Liver (tissue), 9 donors: Measurements from ENCODE around the gene TANGO6. TPM values are rescaled to one million over a fixed set of nuclear protein-coding genes. Genes with fewer than 3 reads are reported as not detected.
A peak's percentile ranks its signal among the peaks of the same experiment; 100 is the strongest.

Source experiments
- DNase-seq: peaks from one replicate; pipeline ENCODE4 v3.0.0-alpha.2; 2017; ENCODE audit warnings: low spot score
- H3K27ac ChIP-seq, 2 donors: one replicate each; pipeline ENCODE4 v1.7.0; 2013; ENCODE audit warnings: inconsistent platforms in 2 of 2, low read length in 2 of 2, control low read depth in 1 of 2, low read depth in 1 of 2, mild to moderate bottlenecking in 1 of 2
- H3K27me3 ChIP-seq, 4 donors: one replicate each; pipeline versions ENCODE4 v1.6.1 to v1.7.0; 2013; ENCODE audit warnings: low read length in 3 of 4, inconsistent platforms in 1 of 4, mild to moderate bottlenecking in 1 of 4, moderate library complexity in 1 of 4; ENCODE audit not compliant: control insufficient read depth in 4 of 4, insufficient read depth in 4 of 4
- H3K36me3 ChIP-seq, 4 donors: one replicate each; pipeline versions ENCODE4 v1.6.1 to v1.7.0; 2013; ENCODE audit warnings: low read length in 3 of 4, mild to moderate bottlenecking in 3 of 4, low read depth in 1 of 4, moderate library complexity in 1 of 4; ENCODE audit not compliant: control insufficient read depth in 4 of 4, insufficient read depth in 3 of 4
- H3K4me1 ChIP-seq, 4 donors: one replicate each; pipeline versions ENCODE4 v1.6.1 to v1.7.0; 2013; ENCODE audit warnings: low read length in 3 of 4, mild to moderate bottlenecking in 3 of 4, moderate library complexity in 1 of 4; ENCODE audit not compliant: control insufficient read depth in 4 of 4, insufficient read depth in 4 of 4
- H3K4me3 ChIP-seq, 3 donors: one replicate each; pipeline versions ENCODE4 v1.6.1 to v1.7.0; 2013; ENCODE audit warnings: low read length in 3 of 3, control low read depth in 1 of 3, low read depth in 1 of 3, mild to moderate bottlenecking in 1 of 3
- H3K9ac ChIP-seq, 2 donors: one replicate each; pipeline ENCODE4 v1.7.0; 2013; ENCODE audit warnings: low read length in 2 of 2, mild to moderate bottlenecking in 2 of 2, moderate library complexity in 2 of 2, control low read depth in 1 of 2, low read depth in 1 of 2
- H3K9me3 ChIP-seq, 4 donors: one replicate each; pipeline versions ENCODE4 v1.6.1 to v1.7.0; 2013; ENCODE audit warnings: low read length in 3 of 4; ENCODE audit not compliant: control insufficient read depth in 4 of 4
- ATF3 ChIP-seq: IDR thresholded peaks from 2 replicates; pipeline ENCODE4 v1.6.1; 2016; ENCODE audit warnings: antibody characterized with exemption
- CTCF ChIP-seq: fragments of 150-350 bp; IDR thresholded peaks from 2 replicates; pipeline ENCODE4 v1.5.1; 2017; ENCODE audit warnings: improper control_type of control experiment, low read depth, low read length; ENCODE audit not compliant: missing input control
- EGR1 ChIP-seq, 2 donors: IDR thresholded peaks; 2 replicates each; pipeline ENCODE4 v1.6.1; 2016 to 2018; ENCODE audit warnings: antibody characterized with exemption in 2 of 2, low read depth in 2 of 2
- FOXA1 ChIP-seq: IDR thresholded peaks from 2 replicates; pipeline ENCODE4 v1.6.1; 2016; ENCODE audit warnings: antibody characterized with exemption
- FOXA2 ChIP-seq: IDR thresholded peaks from 2 replicates; pipeline ENCODE4 v1.6.1; 2016; ENCODE audit warnings: antibody characterized with exemption
- GABPA ChIP-seq, 2 donors: IDR thresholded peaks in 1 of 2; conservative IDR thresholded peaks in 1 of 2; 2 replicates each; pipeline ENCODE4 v1.6.1; 2016; ENCODE audit warnings: antibody characterized with exemption in 2 of 2, mild to moderate bottlenecking in 1 of 2, moderate library complexity in 1 of 2
- HNF4A ChIP-seq, 2 donors: conservative IDR thresholded peaks; 2 replicates each; pipeline ENCODE4 v1.6.1; 2016; ENCODE audit warnings: antibody characterized with exemption in 2 of 2, mild to moderate bottlenecking in 2 of 2
- HNF4G ChIP-seq: IDR thresholded peaks from 2 replicates; pipeline ENCODE4 v1.6.1; 2016; ENCODE audit warnings: antibody characterized with exemption
- JUND ChIP-seq, 2 donors: IDR thresholded peaks; 2 replicates each; pipeline ENCODE4 v1.6.1; 2016; ENCODE audit warnings: antibody characterized with exemption in 2 of 2
- MAX ChIP-seq: IDR thresholded peaks from 2 replicates; pipeline ENCODE4 v1.6.1; 2016; ENCODE audit warnings: antibody characterized with exemption
- NR2F2 ChIP-seq: IDR thresholded peaks from 2 replicates; pipeline ENCODE4 v1.6.1; 2016; ENCODE audit warnings: antibody characterized with exemption
- RAD21 ChIP-seq, 2 donors: IDR thresholded peaks; 2 replicates each; pipeline ENCODE4 v1.6.1; 2016; ENCODE audit warnings: antibody characterized with exemption in 2 of 2, mild to moderate bottlenecking in 2 of 2
- REST ChIP-seq: IDR thresholded peaks from 2 replicates; pipeline ENCODE4 v1.6.1; 2016; ENCODE audit warnings: antibody characterized with exemption, mild to moderate bottlenecking
- RXRA ChIP-seq, 2 donors: IDR thresholded peaks; 2 replicates each; pipeline ENCODE4 v1.6.1; 2017 to 2018; ENCODE audit warnings: antibody characterized with exemption in 2 of 2, mild to moderate bottlenecking in 1 of 2
- SP1 ChIP-seq: IDR thresholded peaks from 2 replicates; pipeline ENCODE4 v1.6.1; 2018; ENCODE audit warnings: antibody characterized with exemption, mild to moderate bottlenecking
- TAF1 ChIP-seq: conservative IDR thresholded peaks from 2 replicates; pipeline ENCODE4 v1.6.1; 2016; ENCODE audit warnings: antibody characterized with exemption, mild to moderate bottlenecking
- YY1 ChIP-seq: IDR thresholded peaks from 2 replicates; pipeline ENCODE4 v1.6.1; 2016; ENCODE audit warnings: antibody characterized with exemption, mild to moderate bottlenecking
- ZBTB33 ChIP-seq: IDR thresholded peaks from 2 replicates; pipeline ENCODE4 v1.6.1; 2016; ENCODE audit warnings: antibody characterized with exemption
- WGBS: extraction: QIAGEN DNeasy Blood & Tissue Kit; methylation state at CpG from one replicate; pipeline ENCODE4 v1.1.7; 2013; 5-methylcytosine and 5-hydroxymethylcytosine counted together
- polyA plus RNA-seq, 2 donors: library from polyadenylated mRNA; stranded (reverse) in 1 of 2; unstranded in 1 of 2; fragments of 200-250 nt in 1 of 2; fragments of >200 nt in 1 of 2; fragmentation: Nextera tagmentation in 1 of 2; extraction: Ambion mirVana in 1 of 2; gene quantifications; one replicate each; pipeline versions ENCODE4 v1.2.1 to v1.2.3, GENCODE V29; 2013 to 2015
- total RNA-seq, 2 donors: library from RNA; depleted of rRNA; stranded (reverse); fragments of >200 nt; gene quantifications; one replicate each; pipeline ENCODE4 v1.2.3, GENCODE V29; 2014
- donor health status: healthy.
- donor health status: healthy.
- donor health status: healthy.
- donor health status: healthy.
- donor health status: healthy.

The TANGO6 gene
- total and polyA plus RNA-seq, 4 donors, result 6.8 to 40.6 (median 10.5) TPM

- no peak for TF ChIP-seq TAF1
These were observed 56.7 kb downstream of the TANGO6 start (continued) for GRCh38 chr16:68900009-68900408.

GRCh38 chr16:68902003-68902968 lies 59.0 kb downstream of the TANGO6 start:
- DNase-seq, result no peak
- no peak overlapping the region for H3K9ac ChIP-seq
- no peaks in the 10 kb centered on the region for H3K36me3 ChIP-seq
- no peaks in the 10 kb centered on the region for H3K9me3 ChIP-seq
- 17% methylated on average over 5 of the region's 5 CpGs for WGBS
- H3K4me3 ChIP-seq, result no peak overlapping the region
- no peaks in the 10 kb centered on the region for H3K27me3 ChIP-seq
- H3K4me1 ChIP-seq, result peaks cover 6 to 42% (median 35%) of the 10 kb centered on the region in 4 donors
- peak overlapping the region; percentile 73 to 82 for H3K27ac ChIP-seq
- TF ChIP-seq TAF1 (no peak), YY1 (no peak), JUND (IDR thresholded peaks at IDR 0.05) (no peak), EGR1 (IDR thresholded peaks at IDR 0.05; ENCODE audit: low read depth in 2 of 2) (no peak), CTCF (peak; percentile 80), HNF4G (no peak), REST (no peak), GABPA (IDR thresholded peaks at IDR 0.05 in 1 of 2, conservative IDR thresholded peaks at IDR 0.05 in 1 of 2) (no peak), SP1 (no peak), MAX (no peak), ATF3 (peak; percentile 23), ZBTB33 (no peak), HNF4A (conservative IDR thresholded peaks at IDR 0.05) (peak in 1 of 2 donors; percentile 4), NR2F2 (no peak), RXRA (IDR thresholded peaks at IDR 0.05) (no peak), FOXA1 (no peak), RAD21 (IDR thresholded peaks at IDR 0.05) (peak; percentile 90 to 94), FOXA2 (no peak)
